Activated CD8-positive, alpha-beta T cell treated with anti-CD3 and anti-CD28 coated beads for 36 hours (primary cell): ENCODE measurements around the gene LAMA3. TPM values are rescaled to one million over a fixed set of nuclear protein-coding genes. Genes with fewer than 3 reads are reported as not detected.

ENCODE experiments used
- ATAC-seq: fragments of 200-7000 bp; cut with Tn5 transposase; one replicate; pipeline ENCODE4 v1.10.0; 2021; ENCODE audit warnings: mild to moderate bottlenecking, moderate library complexity
- CTCF ChIA-PET: fragments of 350-600 bp; sonication (Branson Sonifier 250); formaldehyde crosslinking; loops from one replicate; lab custom pipeline; 2021; ENCODE audit warnings: antibody characterized with exemption; lab: Charles Lee
- POLR2A ChIA-PET: fragments of 350-600 bp; sonication (Branson Sonifier 250); formaldehyde crosslinking; loops from one replicate; lab custom pipeline; 2021; ENCODE audit warnings: antibody characterized with exemption; lab: Charles Lee
- DNase-seq: peaks from one replicate; pipeline ENCODE4 v3.0.0-alpha.2; 2020
- H3K27ac Mint-ChIP-seq: one replicate; pipeline ENCODE4 v1.8.0; 2021; ENCODE audit warnings: mild to moderate bottlenecking, mixed read lengths
- H3K27me3 Mint-ChIP-seq: one replicate; pipeline ENCODE4 v1.8.0; 2021; ENCODE audit warnings: mixed read lengths
- H3K36me3 Mint-ChIP-seq: one replicate; pipeline ENCODE4 v1.8.0; 2021; ENCODE audit warnings: low read depth, mixed read lengths
- H3K4me1 Mint-ChIP-seq: one replicate; pipeline ENCODE4 v1.8.0; 2021; ENCODE audit warnings: low read depth, mixed read lengths
- H3K4me3 Mint-ChIP-seq: one replicate; pipeline ENCODE4 v1.8.0; 2021; ENCODE audit warnings: mild to moderate bottlenecking, moderate library complexity, mixed read lengths
- H3K9me3 Mint-ChIP-seq: one replicate; pipeline ENCODE4 v1.8.0; 2021; ENCODE audit warnings: mixed read lengths
- intact Hi-C: fragments of 100-400 bp; cut with micrococcal nuclease; formaldehyde crosslinking; loops from one replicate; pipeline ENCODE4 v1.10.0; 2022
- total RNA-seq, 2 experiments: library from RNA; stranded (reverse); gene quantifications; one replicate each; pipeline ENCODE4 v1.2.3, GENCODE V29; 2021
- TF ChIP-seq, protein P1 (sequence below): fragments of 200-600 bp; IDR thresholded peaks from one replicate; pipeline ENCODE4 v1.8.0; 2022; ENCODE audit warnings: antibody characterized with exemption, mild to moderate bottlenecking

The LAMA3 gene
- total RNA-seq, 2 experiments from 2014 or later, result 0.05 TPM; not detected in 1

DNA sequence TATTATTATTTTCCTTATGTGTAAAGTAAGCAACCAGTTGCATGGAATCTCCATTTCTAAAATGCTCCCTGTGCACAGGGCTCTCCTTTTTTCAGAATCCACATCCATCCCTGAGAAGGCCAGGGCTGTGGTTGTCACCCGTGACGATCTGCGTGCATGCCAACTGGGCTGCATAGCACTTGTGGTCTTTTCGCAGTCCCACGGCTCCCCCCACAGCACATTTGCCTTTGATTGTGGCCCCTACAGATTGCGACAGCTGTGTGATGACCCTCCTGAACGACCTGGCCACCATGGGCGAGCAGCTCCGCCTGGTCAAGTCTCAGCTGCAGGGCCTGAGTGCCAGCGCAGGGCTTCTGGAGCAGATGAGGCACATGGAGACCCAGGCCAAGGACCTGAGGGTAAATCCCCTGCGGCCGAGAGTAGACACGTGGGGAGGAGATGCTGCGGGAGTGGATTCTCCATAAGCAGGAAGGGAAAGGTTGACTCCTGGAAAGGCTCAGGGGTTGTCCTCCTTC lies 205.5 kb downstream of the LAMA3 start:
- TF ChIP-seq, protein P1, sequence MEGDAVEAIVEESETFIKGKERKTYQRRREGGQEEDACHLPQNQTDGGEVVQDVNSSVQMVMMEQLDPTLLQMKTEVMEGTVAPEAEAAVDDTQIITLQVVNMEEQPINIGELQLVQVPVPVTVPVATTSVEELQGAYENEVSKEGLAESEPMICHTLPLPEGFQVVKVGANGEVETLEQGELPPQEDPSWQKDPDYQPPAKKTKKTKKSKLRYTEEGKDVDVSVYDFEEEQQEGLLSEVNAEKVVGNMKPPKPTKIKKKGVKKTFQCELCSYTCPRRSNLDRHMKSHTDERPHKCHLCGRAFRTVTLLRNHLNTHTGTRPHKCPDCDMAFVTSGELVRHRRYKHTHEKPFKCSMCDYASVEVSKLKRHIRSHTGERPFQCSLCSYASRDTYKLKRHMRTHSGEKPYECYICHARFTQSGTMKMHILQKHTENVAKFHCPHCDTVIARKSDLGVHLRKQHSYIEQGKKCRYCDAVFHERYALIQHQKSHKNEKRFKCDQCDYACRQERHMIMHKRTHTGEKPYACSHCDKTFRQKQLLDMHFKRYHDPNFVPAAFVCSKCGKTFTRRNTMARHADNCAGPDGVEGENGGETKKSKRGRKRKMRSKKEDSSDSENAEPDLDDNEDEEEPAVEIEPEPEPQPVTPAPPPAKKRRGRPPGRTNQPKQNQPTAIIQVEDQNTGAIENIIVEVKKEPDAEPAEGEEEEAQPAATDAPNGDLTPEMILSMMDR, result no peak
- ChIA-PET POLR2A (no interaction called here), CTCF (no interaction called here)
- Mint-ChIP-seq H3K36me3 (no peaks in the 10 kb centered on the region), H3K27me3 (no peaks in the 10 kb centered on the region), H3K9me3 (no peaks in the 10 kb centered on the region), H3K27ac (no peak overlapping the region), H3K4me3 (no peak overlapping the region), H3K4me1 (no peaks in the 10 kb centered on the region)
- no peak for DNase-seq
- intact Hi-C loops, result no loop called here
- ATAC-seq, result no peak

DNA sequence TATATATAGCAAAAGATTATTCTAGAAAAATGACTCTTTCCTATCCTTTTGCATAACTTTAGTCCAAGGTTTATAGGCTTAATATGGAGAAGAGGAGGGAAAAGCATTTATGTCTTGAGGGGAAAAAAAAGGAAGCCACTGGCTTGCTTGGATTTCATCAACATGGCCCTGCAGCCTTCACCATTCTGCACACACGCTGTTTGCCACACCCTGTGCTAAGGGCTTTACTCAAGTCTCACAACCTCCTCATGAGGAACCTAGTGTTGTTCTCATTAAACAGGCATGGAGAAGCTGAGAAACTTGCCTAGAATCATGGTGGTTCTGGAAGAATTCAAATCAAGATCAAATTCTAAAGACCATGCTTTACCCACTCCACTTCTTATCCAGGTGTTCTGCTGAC lies 208.0 kb downstream of the LAMA3 start:
- Mint-ChIP-seq H3K4me3 (no peak overlapping the region), H3K9me3 (no peaks in the 10 kb centered on the region), H3K27me3 (no peaks in the 10 kb centered on the region), H3K36me3 (no peaks in the 10 kb centered on the region), H3K4me1 (peaks cover 6% of the 10 kb centered on the region), H3K27ac (no peak overlapping the region)
- TF ChIP-seq, protein P1, result no peak
- ATAC-seq (no peak), DNase-seq (no peak)
- intact Hi-C loops, result no loop called here
- CTCF ChIA-PET, result interaction anchor here (3.2 kb wide), 1 partner anchor 21 kb away, joined by 11 read pairs; no protein-coding TSS in a partner anchor
- POLR2A ChIA-PET, result no interaction called here

DNA sequence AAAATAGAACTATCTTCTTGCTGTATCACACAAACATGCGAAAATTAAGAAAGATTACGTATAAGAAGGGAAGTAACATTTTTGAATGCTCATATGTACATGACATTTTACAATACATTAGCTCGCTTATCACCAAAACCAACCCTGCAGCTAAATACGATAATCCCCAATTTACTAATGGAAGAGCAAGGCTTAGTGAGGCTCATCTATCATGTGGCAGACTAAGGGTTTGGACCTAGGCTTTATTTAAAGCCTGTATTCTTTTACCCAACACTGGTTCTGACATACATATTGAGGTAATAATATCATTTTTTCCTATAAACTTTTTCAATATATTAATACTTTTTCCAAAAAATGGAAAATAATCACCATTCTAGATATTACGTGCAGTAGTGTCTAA lies 208.5 kb downstream of the LAMA3 start:
- H3K36me3 Mint-ChIP-seq, result no peaks in the 10 kb centered on the region
- ATAC-seq, result no peak
- DNase-seq, result no peak
- H3K4me3 Mint-ChIP-seq, result no peak overlapping the region
- no peaks in the 10 kb centered on the region for H3K27me3 Mint-ChIP-seq
- no peak overlapping the region for H3K27ac Mint-ChIP-seq
- peaks cover 6% of the 10 kb centered on the region for H3K4me1 Mint-ChIP-seq
- no peaks in the 10 kb centered on the region for H3K9me3 Mint-ChIP-seq
- ChIA-PET POLR2A (interaction anchor here (0.5 kb wide), 1 partner anchor 20 kb away, joined by 3 read pairs; no protein-coding TSS in a partner anchor), CTCF (interaction anchor here (3.2 kb wide), 1 partner anchor 21 kb away, joined by 11 read pairs; no protein-coding TSS in a partner anchor)
- TF ChIP-seq, protein P1, result no peak
- intact Hi-C loops, result no loop called here

DNA sequence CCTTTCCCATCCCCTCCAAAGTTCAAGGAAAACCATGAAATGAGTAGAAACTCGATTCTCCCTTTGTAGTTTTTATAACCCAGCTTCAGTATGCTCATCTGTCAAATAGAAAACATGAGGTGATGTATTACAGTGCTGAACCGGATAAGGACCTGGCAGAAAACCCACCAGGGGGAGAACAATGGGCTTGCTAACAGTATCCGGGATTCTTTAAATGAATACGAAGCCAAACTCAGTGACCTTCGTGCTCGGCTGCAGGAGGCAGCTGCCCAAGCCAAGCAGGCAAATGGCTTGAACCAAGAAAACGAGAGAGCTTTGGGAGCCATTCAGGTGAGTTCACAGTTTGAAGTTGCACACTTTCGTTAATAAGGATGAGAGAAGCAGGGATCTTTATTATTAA lies 211.7 kb downstream of the LAMA3 start:
- Mint-ChIP-seq H3K4me1 (peaks cover 6% of the 10 kb centered on the region), H3K9me3 (no peaks in the 10 kb centered on the region), H3K36me3 (no peaks in the 10 kb centered on the region), H3K27ac (no peak overlapping the region), H3K4me3 (no peak overlapping the region), H3K27me3 (no peaks in the 10 kb centered on the region)
- CTCF ChIA-PET, result interaction anchor here (1.0 to 4.5 kb wide), 3 partner anchors 12 to 219 kb away, joined by 3 to 20 read pairs (median 5); no protein-coding TSS in a partner anchor
- intact Hi-C loops, result no loop called here
- peak; percentile 12 for DNase-seq
- TF ChIP-seq, protein P1, result no peak
- POLR2A ChIA-PET, result interaction anchor here (1.2 kb wide), 1 partner anchor 11 kb away, joined by 3 read pairs; no protein-coding TSS in a partner anchor
- no peak for ATAC-seq

DNA sequence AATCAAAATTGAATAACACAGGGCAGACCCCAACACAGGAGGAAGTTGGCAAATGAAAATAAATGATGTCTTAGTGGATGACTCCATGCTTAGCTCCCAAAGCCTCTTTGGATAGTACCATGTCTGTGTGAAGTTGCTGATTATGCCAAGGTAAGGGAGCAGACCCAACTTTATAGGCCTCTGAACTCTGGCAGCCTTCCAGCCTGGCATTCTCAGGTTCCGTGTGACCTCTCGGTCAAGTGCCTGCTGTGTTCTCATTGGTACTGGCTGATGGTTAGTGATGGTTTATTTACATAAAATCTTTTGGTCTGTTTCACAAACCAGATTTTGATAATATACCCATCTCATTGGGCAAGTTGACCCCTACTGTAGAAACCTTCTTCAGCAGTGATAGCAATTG lies 213.1 kb downstream of the LAMA3 start:
- no peaks in the 10 kb centered on the region for H3K36me3 Mint-ChIP-seq
- H3K27me3 Mint-ChIP-seq, result no peaks in the 10 kb centered on the region
- no peak for ATAC-seq
- peaks cover 6% of the 10 kb centered on the region for H3K4me1 Mint-ChIP-seq
- TF ChIP-seq, protein P1, result no peak
- ChIA-PET POLR2A (no interaction called here), CTCF (interaction anchor here (1.6 to 4.5 kb wide), 3 partner anchors 10 to 16 kb away, joined by 4 to 20 read pairs (median 5); no protein-coding TSS in a partner anchor)
- H3K27ac Mint-ChIP-seq, result no peak overlapping the region
- intact Hi-C loops, result no loop called here
- H3K9me3 Mint-ChIP-seq, result no peaks in the 10 kb centered on the region
- H3K4me3 Mint-ChIP-seq, result no peak overlapping the region
- DNase-seq, result no peak
